IMR-90 (cell line): ENCODE results near the gene SPATA31C1. TPM values are rescaled to one million over a fixed set of nuclear protein-coding genes. Genes with fewer than 3 reads are reported as not detected.

ENCODE experiments used
- ATAC-seq: fragments of 200-7000 bp; cut with Tn5 transposase; 2 replicates; pipeline ENCODE4 v1.9.1; 2020; ENCODE audit warnings: low read depth, mild to moderate bottlenecking, moderate library complexity
- BruUV-seq: library from RNA; stranded (reverse); fragments of 400-500 nt; replicated peaks from 2 replicates; lab custom pipeline; 2021; lab: Mats Ljungman, UMichigan
- CTCF ChIA-PET: fragments of 300-600 bp; formaldehyde crosslinking; extraction: SDS; loops from one replicate; lab custom pipeline; 2021; ENCODE audit warnings: antibody characterized with exemption; lab: Yijun Ruan, JAX
- POLR2A ChIA-PET: fragments of 300-600 bp; sonication (Branson Sonifier 250); formaldehyde crosslinking; loops from one replicate; lab custom pipeline; 2022; ENCODE audit warnings: antibody characterized with exemption; ENCODE audit not compliant: unreplicated experiment; lab: Charles Lee
- DNase-seq: peaks from one replicate; pipeline ENCODE4 v3.0.0; 2013
- H2AFZ ChIP-seq: replicated peaks from 2 replicates; pipeline ENCODE3; 2013; ENCODE audit warnings: low read length, mild to moderate bottlenecking; ENCODE audit not compliant: poor library complexity
- H2AK5ac ChIP-seq: 2 replicates; pipeline ENCODE4 v1.6.1; 2013; ENCODE audit warnings: low read depth, low read length, inconsistent platforms
- H2AK9ac ChIP-seq: replicated peaks from 2 replicates; pipeline ENCODE3; 2013; ENCODE audit warnings: mild to moderate bottlenecking, low read depth, low read length, moderate library complexity; ENCODE audit not compliant: poor library complexity
- H2BK120ac ChIP-seq: 2 replicates; pipeline ENCODE4 v1.6.1; 2013; ENCODE audit warnings: low read depth, low read length, inconsistent platforms
- H2BK15ac ChIP-seq: 3 replicates; pipeline ENCODE4 v1.6.1; 2013; ENCODE audit warnings: low read depth, low read length, inconsistent platforms
- H2BK20ac ChIP-seq: 2 replicates; pipeline ENCODE4 v1.6.1; 2013; ENCODE audit warnings: low read depth, mild to moderate bottlenecking, inconsistent platforms, low read length, moderate library complexity
- H2BK5ac ChIP-seq: 2 replicates; pipeline ENCODE4 v1.6.1; 2013; ENCODE audit warnings: mild to moderate bottlenecking, low read depth, low read length, inconsistent platforms; ENCODE audit not compliant: poor library complexity, severe bottlenecking
- H3K14ac ChIP-seq: replicated peaks from 2 replicates; pipeline ENCODE4 v1.6.1; 2013; ENCODE audit warnings: low read depth, low read length, inconsistent platforms
- H3K18ac ChIP-seq: 2 replicates; pipeline ENCODE4 v1.6.1; 2013; ENCODE audit warnings: low read depth, low read length, control low read depth
- H3K23ac ChIP-seq: 2 replicates; pipeline ENCODE4 v1.6.1; 2013; ENCODE audit warnings: low read depth, low read length, inconsistent platforms
- H3K27ac ChIP-seq: 2 replicates; pipeline ENCODE4 v1.5.1; 2013; ENCODE audit warnings: mild to moderate bottlenecking, control low read depth, low read length; ENCODE audit not compliant: insufficient read depth
- H3K27me3 ChIP-seq: 2 replicates; pipeline ENCODE4 v1.6.1; 2013; ENCODE audit warnings: low read length; ENCODE audit not compliant: control insufficient read depth, insufficient read depth
- H3K36me3 ChIP-seq: 2 replicates; pipeline ENCODE4 v1.6.1; 2013; ENCODE audit warnings: low read length, mixed read lengths; ENCODE audit not compliant: control insufficient read depth, insufficient read depth
- H3K4ac ChIP-seq: 2 replicates; pipeline ENCODE4 v1.6.1; 2013; ENCODE audit warnings: low read depth, low read length, inconsistent platforms
- H3K4me1 ChIP-seq: 2 replicates; pipeline ENCODE4 v1.6.1; 2013; ENCODE audit warnings: low read length, mixed read lengths; ENCODE audit not compliant: control insufficient read depth, insufficient read depth
- H3K4me2 ChIP-seq: 2 replicates; pipeline ENCODE4 v1.6.1; 2013; ENCODE audit warnings: low read depth, mild to moderate bottlenecking, control low read depth, low read length, moderate library complexity
- H3K4me3 ChIP-seq: 2 replicates; pipeline ENCODE4 v1.5.1; 2013; ENCODE audit warnings: low read depth, mild to moderate bottlenecking, control low read depth, low read length, moderate library complexity; ENCODE audit not compliant: insufficient read depth
- H3K56ac ChIP-seq: 2 replicates; pipeline ENCODE4 v1.6.1; 2013; ENCODE audit warnings: low read length, inconsistent platforms; ENCODE audit not compliant: insufficient read depth; ENCODE audit errors: extremely low read depth
- H3K79me1 ChIP-seq, 2 experiments: 2 replicates each; pipeline ENCODE4 v1.6.1; 2013; ENCODE audit warnings: low read length in 2 of 2, inconsistent platforms in 1 of 2, low read depth in 1 of 2
- H3K9ac ChIP-seq: 2 replicates; pipeline ENCODE4 v1.6.1; 2013; ENCODE audit warnings: low read depth, low read length, control low read depth
- H3K9me1 ChIP-seq: 2 replicates; pipeline ENCODE4 v1.6.1; 2013; ENCODE audit warnings: low read length, inconsistent platforms; ENCODE audit not compliant: insufficient read depth
- H3K9me3 ChIP-seq: 2 replicates; pipeline ENCODE4 v1.6.1; 2013; ENCODE audit warnings: low read length; ENCODE audit not compliant: control insufficient read depth, insufficient read depth
- H4K20me1 ChIP-seq: 2 replicates; pipeline ENCODE4 v1.6.1; 2013; ENCODE audit warnings: low read length, inconsistent platforms; ENCODE audit not compliant: insufficient read depth
- H4K5ac ChIP-seq: 2 replicates; pipeline ENCODE4 v1.6.1; 2013; ENCODE audit warnings: mild to moderate bottlenecking, low read depth, low read length, control low read depth
- H4K8ac ChIP-seq, 2 experiments: 2 replicates each; pipeline ENCODE4 v1.6.1; 2013; ENCODE audit warnings: low read depth in 2 of 2, low read length in 2 of 2, control low read depth in 1 of 2, inconsistent platforms in 1 of 2
- H4K91ac ChIP-seq: 2 replicates; pipeline ENCODE4 v1.6.1; 2013; ENCODE audit warnings: low read depth, low read length, inconsistent platforms; ENCODE audit not compliant: insufficient read depth
- BHLHE40 ChIP-seq: fragments of 150-350 bp; IDR thresholded peaks from 2 replicates; pipeline ENCODE4 v1.6.1; 2016; ENCODE audit warnings: mild to moderate bottlenecking, low read depth, low read length
- CEBPB ChIP-seq: IDR thresholded peaks from 2 replicates; pipeline ENCODE4 v1.6.1; 2012; ENCODE audit warnings: low read depth, low read length, improper control_type of control experiment
- CHD1 ChIP-seq: IDR thresholded peaks from 2 replicates; pipeline ENCODE4 v1.6.1; 2012; ENCODE audit warnings: low read depth, low read length, improper control_type of control experiment
- CTCF ChIP-seq: conservative IDR thresholded peaks from 2 replicates; pipeline ENCODE4 v1.5.1; 2012; ENCODE audit warnings: mild to moderate bottlenecking, low read depth, low read length, improper control_type of control experiment
- FOS ChIP-seq: fragments of 150-350 bp; IDR thresholded peaks from 2 replicates; pipeline ENCODE4 v1.6.1; 2016; ENCODE audit warnings: low read depth, low read length
- MAFK ChIP-seq: IDR thresholded peaks from 2 replicates; pipeline ENCODE4 v1.6.1; 2012; ENCODE audit warnings: low read depth, low read length, improper control_type of control experiment
- MAZ ChIP-seq: IDR thresholded peaks from 2 replicates; pipeline ENCODE4 v1.6.1; 2012; ENCODE audit warnings: low read depth, mild to moderate bottlenecking, low read length, improper control_type of control experiment, moderate library complexity, borderline replicate concordance
- MXI1 ChIP-seq: IDR thresholded peaks from 2 replicates; pipeline ENCODE4 v1.6.1; 2012; ENCODE audit warnings: low read depth, mild to moderate bottlenecking, low read length, moderate library complexity, borderline replicate concordance
- RAD21 ChIP-seq: IDR thresholded peaks from 2 replicates; pipeline ENCODE4 v1.6.1; 2012; ENCODE audit warnings: low read length, improper control_type of control experiment
- RFX5 ChIP-seq: IDR thresholded peaks from 2 replicates; pipeline ENCODE4 v1.8.0; 2012; ENCODE audit warnings: low read depth, mild to moderate bottlenecking, low read length, moderate library complexity
- SMC3 ChIP-seq: fragments of 150-350 bp; IDR thresholded peaks from 2 replicates; pipeline ENCODE4 v1.6.1; 2016; ENCODE audit warnings: low read depth, mild to moderate bottlenecking, antibody characterized with exemption, low read length, moderate library complexity
- dilution Hi-C: fragments of 300-500 bp; cut with HindIII; formaldehyde crosslinking; loops from one replicate; pipeline ENCODE4 v1.14.3; 2018; ENCODE audit warnings: low sequenced_read_pairs; ENCODE audit not compliant: unreplicated experiment
- in situ Hi-C: fragments of 300-500 bp; cut with MboI; formaldehyde crosslinking; loops from 3 replicates; pipeline ENCODE4 v1.14.3; 2019; ENCODE audit warnings: low sequenced_read_pairs, inconsistent platforms, mixed read lengths
- intact Hi-C: fragments of 100-400 bp; cut with micrococcal nuclease; formaldehyde crosslinking; loops from 2 replicates; pipeline ENCODE4 v1.10.0; 2022
- polyA plus RNA-seq, 3 experiments: library from polyadenylated mRNA; depleted of rRNA; stranded (reverse); fragments of >200 nt; gene quantifications; 2 replicates each; pipeline ENCODE4 v1.2.3, GENCODE V29; 2012; ENCODE audit warnings: low replicate concordance in 1 of 3
- total RNA-seq: library from RNA; depleted of rRNA; stranded (reverse); fragments of >200 nt; gene quantifications from 2 replicates; pipeline ENCODE4 v1.2.3, GENCODE V29; 2012

Gene SPATA31C1
- total and polyA plus RNA-seq, 2 of the 4 experiments (the other 2 are of a cell fraction) = not detected

- TF ChIP-seq CHD1 (no peak), BHLHE40 (no peak), MAZ (no peak), RFX5 (no peak), RAD21 (no peak)
Measured at GRCh38 chr9:87874304-87874623, 43.5 kb upstream of the SPATA31C1 start (continued).

GRCh38 chr9:87875060-87875459, 42.7 kb upstream of the SPATA31C1 start:
- no peak overlapping the region for H4K8ac ChIP-seq
- no peaks in the 10 kb centered on the region for H3K36me3 ChIP-seq
- no peak overlapping the region for H3K27ac ChIP-seq
- peak overlapping the region; percentile 50; the same call in 1 of the 2 replicates for H4K5ac ChIP-seq
- H2BK120ac ChIP-seq = no peak overlapping the region
- H3K18ac ChIP-seq = peak overlapping the region; percentile 89
- peaks cover 25% of the 10 kb centered on the region for H3K4me1 ChIP-seq
- no peak overlapping the region for H2AK9ac ChIP-seq
- ATAC-seq = no peak
- no peaks in the 10 kb centered on the region for H4K20me1 ChIP-seq
- no peak overlapping the region for H4K91ac ChIP-seq
- DNase-seq = no peak
- no peak for TF ChIP-seq RAD21
- TF ChIP-seq MXI1 = no peak
- no peak for TF ChIP-seq MAZ
- TF ChIP-seq MAFK = no peak
- TF ChIP-seq RFX5 = no peak
- no peak for TF ChIP-seq CTCF
- no peak for TF ChIP-seq SMC3
- TF ChIP-seq CEBPB = no peak
- no peak for TF ChIP-seq FOS
- no peak overlapping the region for H2AFZ ChIP-seq
- dilution Hi-C loops (no loop called here), in situ Hi-C loops (no loop called here), intact Hi-C loops (no loop called here)
- ChIA-PET CTCF (no interaction called here), POLR2A (no interaction called here)
- no peak overlapping the region for H3K4me2 ChIP-seq
- no peak overlapping the region for H3K14ac ChIP-seq
- BruUV-seq = no TSS peak
- H3K27me3 ChIP-seq = no peaks in the 10 kb centered on the region
- no peak overlapping the region for H3K23ac ChIP-seq
- H2BK15ac ChIP-seq = no peak overlapping the region
- H3K9ac ChIP-seq = no peak overlapping the region
- no peak overlapping the region for H3K4me3 ChIP-seq
- no peak overlapping the region for H3K4ac ChIP-seq
- H2AK5ac ChIP-seq = no peak overlapping the region
- H3K9me3 ChIP-seq = peaks cover 10% of the 10 kb centered on the region
- H3K9me1 ChIP-seq = peaks cover 8% of the 10 kb centered on the region
- no peak overlapping the region for H3K56ac ChIP-seq
- H2BK5ac ChIP-seq = no peak overlapping the region
- peak overlapping the region; percentile 39 for H2BK20ac ChIP-seq
- H3K79me1 ChIP-seq = no peaks in the 10 kb centered on the region
